ENCODE results near the gene DUT. TPM values are rescaled to one million over a fixed set of nuclear protein-coding genes. Genes with fewer than 3 reads are reported as not detected.
A peak's percentile ranks its signal among the peaks of the same experiment; 100 is the strongest.

Gene DUT
- total and polyA plus RNA-seq, 9 of the 15 experiments (the other 6 are each of a cell fraction or from before 2014, with no cell fraction given): 13.9 to 235 (median 94.9) TPM

GRCh38 chr15:48330855-48331795 is at the start of gene DUT (continued):
- no peak for TF ChIP-seq KLF16 (IDR thresholded peaks at IDR 0.05)
- no peak for TF ChIP-seq GATA2 (CRISPR knock-in tag; IDR thresholded peaks at IDR 0.05)
- TF ChIP-seq BRD9 (IDR thresholded peaks at IDR 0.05; ENCODE audit: low read depth, partially characterized antibody): no peak
- TF ChIP-seq ZNF224 (CRISPR knock-in tag; IDR thresholded peaks at IDR 0.05): no peak
- TF ChIP-seq LCOR (CRISPR knock-in tag; IDR thresholded peaks at IDR 0.05): no peak; the same call in 1 of the 2 replicates
- TF ChIP-seq SETDB1 (IDR thresholded peaks at IDR 0.05; ENCODE audit: low read length): no peak
- TF ChIP-seq DDX20 (tag; IDR thresholded peaks at IDR 0.05; ENCODE audit: low read depth): no peak
- no peak for TF ChIP-seq ZNF609 (CRISPR knock-in tag; IDR thresholded peaks at IDR 0.05; ENCODE audit: borderline replicate concordance)
- TF ChIP-seq NBN (IDR thresholded peaks at IDR 0.05; ENCODE audit: low read depth): no peak
- no peak for TF ChIP-seq ZNF175 (CRISPR knock-in tag; IDR thresholded peaks at IDR 0.05; ENCODE audit: low read depth)
- TF ChIP-seq PTBP1 (IDR thresholded peaks at IDR 0.05; ENCODE audit: low read depth, low read length): no peak
- TF ChIP-seq BHLHE40 (IDR thresholded peaks at IDR 0.05; ENCODE audit: low read length): peak; percentile 76
- TF ChIP-seq TOE1 (IDR thresholded peaks at IDR 0.05; ENCODE audit: borderline replicate concordance): no peak
- TF ChIP-seq TOE1 (CRISPR knock-in tag; IDR thresholded peaks at IDR 0.05; ENCODE audit: borderline replicate concordance, low read depth): no peak
- TF ChIP-seq STAT5A (IDR thresholded peaks at IDR 0.05; ENCODE audit: borderline replicate concordance, low read length): no peak
- TF ChIP-seq HDGF (IDR thresholded peaks at IDR 0.05): no peak
- TF ChIP-seq FUS (optimal IDR thresholded peaks at IDR 0.05; ENCODE audit: low read depth, low read length): peak; percentile 85
- TF ChIP-seq NFRKB (IDR thresholded peaks at IDR 0.05; ENCODE audit: low read depth): peak; percentile 49
- TF ChIP-seq ZNF23 (CRISPR knock-in tag; IDR thresholded peaks at IDR 0.05): no peak
- TF ChIP-seq BRCA1 (IDR thresholded peaks at IDR 0.05): no peak
- TF ChIP-seq BRCA1 (CRISPR knock-in tag; IDR thresholded peaks at IDR 0.05): no peak
- no peak for TF ChIP-seq XRCC4 (IDR thresholded peaks at IDR 0.05; ENCODE audit: extremely low read depth, insufficient read depth, insufficient read length)
- 0 out of 2 replicates have a peak, but pooled peaks have one; percentile 15 for TF ChIP-seq SP1 (CRISPR knock-in tag; IDR thresholded peaks at IDR 0.05)
- no peak for TF ChIP-seq HES1 (IDR thresholded peaks at IDR 0.05; ENCODE audit: low read depth)
- no peak for TF ChIP-seq HMG20A (CRISPR knock-in tag; conservative IDR thresholded peaks at IDR 0.05)
- TF ChIP-seq BMI1 (IDR thresholded peaks at IDR 0.05; ENCODE audit: low read length): no peak
- no peak; the same call in 1 of the 2 replicates for TF ChIP-seq BRD4 (IDR thresholded peaks at IDR 0.05)

Data from K562 (cell line).